ENCODE measurements around the gene BLVRB.

The BLVRB gene

GRCh38 chr19:40445780-40446262 is 19.7 kb downstream of the BLVRB start:
- Histone ChIP-seq H3K4me3 (ENCODE audit: low read length) (no peak overlapping the region), H3K27me3 (ENCODE audit: low read depth, low read length) (no peaks in the 10 kb centered on the region), H4K20me1 (ENCODE audit: insufficient read depth, low read length) (peaks cover 21% of the 10 kb centered on the region), H3K4me1 (ENCODE audit: low read length) (peaks cover 6% of the 10 kb centered on the region), H3K36me3 (replicated peaks; ENCODE audit: low read depth, low read length) (peaks cover 17% of the 10 kb centered on the region), H3K9ac (ENCODE audit: low read length) (no peak overlapping the region), H3K4me2 (ENCODE audit: low read length) (no peak overlapping the region), H3K79me2 (ENCODE audit: low read length) (peaks cover 30% of the 10 kb centered on the region), H3K9me3 (ENCODE audit: insufficient read depth, low read length) (no peaks in the 10 kb centered on the region), H3K27ac (ENCODE audit: low read length) (no peak overlapping the region), H2AFZ (ENCODE audit: low read depth, low read length) (no peak overlapping the region)
- no peak for TF ChIP-seq CTCF (IDR thresholded peaks at IDR 0.05; ENCODE audit: low read depth, low read length)
- TF ChIP-seq EZH2phosphoT487 (IDR thresholded peaks at IDR 0.05; ENCODE audit: low read depth), result no peak

GRCh38 chr19:40444825-40445312 is 20.7 kb downstream of the BLVRB start:
- peak overlapping the region; percentile 83 for H3K4me2 ChIP-seq (ENCODE audit: low read length)
- no peaks in the 10 kb centered on the region for H3K9me3 ChIP-seq (ENCODE audit: insufficient read depth, low read length)
- peaks cover 26% of the 10 kb centered on the region for H3K36me3 ChIP-seq (replicated peaks; ENCODE audit: low read depth, low read length)
- H2AFZ ChIP-seq (ENCODE audit: low read depth, low read length), result peak overlapping the region; percentile 91
- peaks cover 6% of the 10 kb centered on the region for H3K4me1 ChIP-seq (ENCODE audit: low read length)
- TF ChIP-seq CTCF (IDR thresholded peaks at IDR 0.05; ENCODE audit: low read depth, low read length) (peak; percentile 58), EZH2phosphoT487 (IDR thresholded peaks at IDR 0.05; ENCODE audit: low read depth) (no peak)
- peaks cover 29% of the 10 kb centered on the region for H4K20me1 ChIP-seq (ENCODE audit: insufficient read depth, low read length)
- H3K27ac ChIP-seq (ENCODE audit: low read length), result no peak overlapping the region
- H3K79me2 ChIP-seq (ENCODE audit: low read length), result peaks cover 31% of the 10 kb centered on the region
- H3K9ac ChIP-seq (ENCODE audit: low read length), result peak overlapping the region; percentile 67
- no peaks in the 10 kb centered on the region for H3K27me3 ChIP-seq (ENCODE audit: low read depth, low read length)
- H3K4me3 ChIP-seq (ENCODE audit: low read length), result peak overlapping the region; percentile 96

- peaks cover 31% of the 10 kb centered on the region for H3K79me2 ChIP-seq (ENCODE audit: low read length)
- H3K4me1 ChIP-seq (ENCODE audit: low read length), result peaks cover 6% of the 10 kb centered on the region
- H3K4me2 ChIP-seq (ENCODE audit: low read length), result peak within 1 kb of the TSS; percentile 83
- peaks cover 29% of the 10 kb centered on the region for H4K20me1 ChIP-seq (ENCODE audit: insufficient read depth, low read length)
- H3K27me3 ChIP-seq (ENCODE audit: low read depth, low read length), result no peaks in the 10 kb centered on the region
- H3K36me3 ChIP-seq (replicated peaks; ENCODE audit: low read depth, low read length), result peaks cover 29% of the 10 kb centered on the region
- peak within 1 kb of the TSS; percentile 94 for H2AFZ ChIP-seq (ENCODE audit: low read depth, low read length)
- H3K4me3 ChIP-seq (ENCODE audit: low read length), result peak within 1 kb of the TSS; percentile 96
- H3K9me3 ChIP-seq (ENCODE audit: insufficient read depth, low read length), result no peaks in the 10 kb centered on the region
- TF ChIP-seq EZH2phosphoT487 (IDR thresholded peaks at IDR 0.05; ENCODE audit: low read depth), result no peak
- TF ChIP-seq CTCF (IDR thresholded peaks at IDR 0.05; ENCODE audit: low read depth, low read length), result no peak
- H3K27ac ChIP-seq (ENCODE audit: low read length), result peak within 1 kb of the TSS; percentile 93
- peak within 1 kb of the TSS; percentile 100 for H3K9ac ChIP-seq (ENCODE audit: low read length)
These were observed 21.3 kb downstream of the BLVRB start, which contains the start of gene SERTAD3 for GRCh38 chr19:40444000-40444824. SERTAD3 (minus strand) TSS chr19:40444335; CDS start chr19:40442080, 2,255 bp downstream.
